Mammary microvascular endothelial cell (primary cell): Measurements from ENCODE around the gene ANKRD23. TPM values are rescaled to one million over a fixed set of nuclear protein-coding genes. Genes with fewer than 3 reads are reported as not detected.

Experiments used
- total RNA-seq: library from RNA; depleted of rRNA; stranded (reverse); fragments of >200 nt; gene quantifications from 2 replicates; pipeline ENCODE4 v1.2.3, GENCODE V29; 2015

ANKRD23 gene
- 0.20 TPM in 1 of 2 replicates, not detected in the other for total RNA-seq

DNA sequence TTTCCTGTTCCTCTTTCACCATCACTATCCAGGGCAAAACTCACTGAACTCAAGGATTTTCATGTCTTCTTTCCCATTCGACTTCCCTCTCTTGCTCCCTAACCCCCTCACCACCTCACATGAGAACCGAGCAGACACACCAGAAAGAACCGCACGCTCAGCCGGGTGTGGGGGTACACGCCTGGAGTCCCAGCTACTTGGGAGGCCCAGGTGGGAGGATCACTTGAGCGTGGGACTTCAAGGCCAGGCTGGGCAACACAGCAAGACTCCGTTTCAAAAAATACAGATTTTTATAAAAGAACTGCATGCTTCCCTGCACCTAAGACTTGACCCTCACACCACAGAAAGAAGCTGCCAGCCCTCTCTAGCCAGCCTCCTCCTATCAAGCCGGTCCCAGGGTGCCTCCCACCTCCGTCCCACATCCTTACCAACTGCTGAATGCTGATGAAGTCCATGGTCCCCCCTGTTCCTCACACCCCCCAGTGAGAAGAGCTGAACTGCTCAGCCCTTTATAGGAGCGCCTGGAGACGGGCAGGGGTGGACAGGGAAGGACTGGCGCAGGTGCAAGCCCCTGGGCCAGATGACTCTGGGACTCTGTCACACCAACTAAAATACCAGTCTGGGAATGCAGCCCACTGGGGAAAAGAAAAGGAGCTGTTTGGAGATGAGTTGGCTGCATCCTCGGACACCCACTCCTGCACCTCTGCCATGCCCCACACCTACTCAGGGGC lies at the start of gene ANKRD23:
ANKRD23 (minus strand) TSS at position 484 of the 731 bp plus-strand sequence; CDS start at position 455, 29 bp downstream.

DNA sequence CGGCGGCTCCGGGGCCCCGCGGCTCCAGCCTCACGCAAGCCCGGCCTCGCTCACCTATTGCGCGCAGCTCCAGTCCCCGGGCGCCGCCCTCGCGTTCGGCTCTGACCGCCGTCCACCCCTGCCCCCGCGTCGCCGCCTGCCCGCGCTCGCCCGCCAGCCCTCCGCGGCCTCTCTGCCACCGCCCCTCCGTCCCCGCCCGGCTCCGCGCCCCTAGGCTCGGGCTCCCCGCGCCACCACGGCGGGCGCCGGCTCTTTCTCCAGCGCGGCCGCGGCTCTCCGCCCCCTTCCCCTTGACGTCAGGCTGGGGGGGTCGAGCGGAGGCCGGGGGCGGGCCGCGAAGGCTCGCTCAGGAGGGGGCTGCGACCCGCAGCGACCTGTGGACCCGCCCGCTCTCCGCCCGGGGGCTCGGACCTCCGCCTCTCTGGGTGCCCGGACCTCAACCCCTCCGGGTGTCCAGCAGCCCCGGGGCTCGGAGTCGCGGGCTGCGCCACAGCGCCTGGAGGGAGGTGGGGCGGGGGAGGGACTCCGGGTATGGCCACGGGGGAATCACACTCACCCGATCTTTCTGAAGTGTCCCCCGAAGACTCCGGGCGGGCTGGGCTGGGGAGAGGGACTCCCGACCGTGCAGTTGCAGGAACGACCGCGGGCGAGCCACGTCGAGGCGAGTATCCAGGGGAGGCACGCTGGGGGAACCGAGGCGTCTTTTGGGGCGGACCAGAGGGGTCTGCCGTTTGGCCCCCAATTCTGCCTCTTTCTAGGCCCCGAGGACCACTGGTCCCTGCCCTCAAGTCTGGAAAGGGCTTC lies 26.2 kb upstream of the ANKRD23 start, which contains the start of gene SEMA4C:
SEMA4C (minus strand) TSS at position 259 of the 804 bp plus-strand sequence. CDS start 2,194 bp downstream, outside the sequence.

DNA sequence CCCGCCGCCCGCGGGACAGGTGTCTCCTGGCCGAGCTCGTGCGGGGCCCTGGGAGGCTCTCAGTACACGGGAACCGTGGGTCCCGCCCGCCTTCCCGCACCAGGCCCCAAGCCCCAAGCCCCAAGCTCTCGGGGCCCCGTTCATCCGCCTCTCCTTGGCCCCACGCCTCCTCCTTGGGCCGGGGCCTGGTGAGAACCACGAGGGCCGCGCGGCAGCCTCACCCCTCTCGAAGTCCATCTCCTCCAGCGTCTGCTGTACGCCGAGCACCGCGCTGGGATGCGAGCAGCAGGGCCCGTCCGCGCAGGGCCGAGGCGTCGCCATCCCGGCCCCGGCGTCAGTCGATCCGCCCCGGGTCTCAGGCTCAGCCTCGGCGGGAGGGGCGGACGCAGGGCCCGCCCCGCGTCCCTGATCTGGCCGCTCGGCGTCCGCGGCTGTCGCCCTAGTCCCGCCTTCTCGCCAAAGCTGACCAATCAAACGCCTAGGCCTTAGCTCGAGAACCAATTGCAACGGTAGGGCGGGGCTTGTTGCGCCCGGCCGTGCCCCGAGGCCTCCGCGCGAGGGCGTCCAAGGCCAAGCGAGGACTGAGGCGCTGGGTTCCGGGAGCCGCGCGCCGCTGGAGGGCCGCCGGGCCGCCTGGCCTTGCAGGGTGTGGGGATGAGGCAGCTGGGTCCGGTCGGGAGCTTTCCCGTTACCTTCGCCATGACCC lies 14.0 kb upstream of the ANKRD23 start, which contains the start of gene ANKRD39:
ANKRD39 (minus strand) TSS at position 350 of the 706 bp plus-strand sequence; CDS start at position 321, 29 bp downstream.

DNA sequence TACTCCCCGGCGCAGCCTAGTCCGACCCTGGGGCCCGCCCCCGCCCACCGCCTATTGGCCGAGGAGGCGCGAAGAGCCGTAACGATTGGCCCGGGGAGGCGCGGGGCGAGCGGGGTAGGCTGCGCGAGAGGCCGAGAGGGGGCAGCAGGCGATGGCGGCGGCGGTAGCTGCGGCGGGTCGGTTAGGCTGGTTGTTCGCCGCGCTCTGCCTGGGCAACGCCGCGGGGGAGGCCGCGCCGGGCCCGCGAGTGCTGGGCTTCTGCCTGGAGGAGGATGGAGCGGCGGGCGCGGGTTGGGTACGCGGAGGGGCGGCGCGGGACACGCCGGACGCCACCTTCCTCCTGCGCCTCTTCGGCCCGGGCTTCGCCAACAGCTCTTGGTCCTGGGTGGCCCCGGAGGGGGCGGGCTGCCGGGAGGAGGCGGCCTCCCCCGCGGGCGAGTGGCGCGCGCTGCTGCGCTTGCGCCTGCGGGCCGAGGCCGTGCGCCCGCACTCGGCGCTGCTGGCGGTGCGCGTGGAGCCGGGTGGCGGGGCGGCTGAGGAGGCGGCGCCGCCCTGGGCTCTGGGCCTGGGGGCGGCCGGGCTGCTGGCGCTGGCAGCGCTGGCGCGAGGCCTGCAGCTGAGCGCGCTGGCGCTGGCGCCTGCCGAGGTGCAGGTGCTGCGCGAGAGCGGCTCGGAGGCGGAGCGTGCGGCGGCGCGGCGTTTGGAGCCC lies 27.5 kb downstream of the ANKRD23 start, which contains the start of gene CNNM3:
CNNM3 (plus strand) TSS at position 142 of the 709 bp plus-strand sequence; CDS start at position 152, 10 bp downstream.

Other genes with a start within 250 kb of the ANKRD23 start
- 18.8 and 23.1 TPM in 2 replicates for gene KANSL3, start 205.7 kb downstream of the ANKRD23 start, total RNA-seq
- not detected in 2 replicates for gene FER1L5, start 201.3 kb downstream of the ANKRD23 start, total RNA-seq
- gene LMAN2L, start 104.0 kb downstream of the ANKRD23 start, total RNA-seq = 16.8 and 19.4 TPM in 2 replicates
- 2.9 and 3.5 TPM in 2 replicates for gene CNNM4, start 83.1 kb downstream of the ANKRD23 start, total RNA-seq
- gene CNNM3, start 27.8 kb downstream of the ANKRD23 start, total RNA-seq = 3.9 and 5.1 TPM in 2 replicates
- 18.3 and 26.5 TPM in 2 replicates for gene ANKRD39, start 14.0 kb upstream of the ANKRD23 start, total RNA-seq
- 2.4 and 6.0 TPM in 2 replicates for gene SEMA4C, start 26.1 kb upstream of the ANKRD23 start, total RNA-seq
- not detected in 2 replicates for gene FAM178B, start 142.6 kb upstream of the ANKRD23 start, total RNA-seq